NT2/D1 (cell line): ENCODE measurements around the gene DPP6.

Experiments used
- DNase-seq: peaks from one replicate; pipeline ENCODE4 v3.0.0-alpha.2; 2011; ENCODE audit warnings: low read depth, low spot score
- H3K27me3 ChIP-seq: 2 replicates; pipeline ENCODE4 v1.6.0; 2011; ENCODE audit warnings: mild to moderate bottlenecking; ENCODE audit not compliant: insufficient read length, insufficient read depth
- H3K36me3 ChIP-seq: 2 replicates; pipeline ENCODE4 v1.6.1; 2011; ENCODE audit warnings: mild to moderate bottlenecking, low read length, mixed read lengths; ENCODE audit not compliant: insufficient read depth, insufficient read length
- H3K4me1 ChIP-seq: 2 replicates; pipeline ENCODE4 v1.5.1; 2011; ENCODE audit not compliant: insufficient read depth, insufficient read length
- H3K4me3 ChIP-seq: 2 replicates; pipeline ENCODE4 v1.5.1; 2011; ENCODE audit warnings: low read depth; ENCODE audit not compliant: insufficient read length
- H3K9ac ChIP-seq: 2 replicates; pipeline ENCODE4 v1.6.0; 2011; ENCODE audit warnings: low read depth; ENCODE audit not compliant: insufficient read length
- H3K9me3 ChIP-seq: 2 replicates; pipeline ENCODE4 v1.5.1; 2011; ENCODE audit warnings: mild to moderate bottlenecking, low read length; ENCODE audit not compliant: insufficient read depth
- SUZ12 ChIP-seq: IDR thresholded peaks from 2 replicates; pipeline ENCODE4 v1.6.1; 2011; ENCODE audit not compliant: insufficient read length, insufficient read depth; ENCODE audit errors: extremely low read depth
- YY1 ChIP-seq: IDR thresholded peaks from 2 replicates; pipeline ENCODE4 v1.6.1; 2011; ENCODE audit not compliant: insufficient read length, insufficient read depth
- ZNF274 ChIP-seq: IDR thresholded peaks from 2 replicates; pipeline ENCODE4 v1.6.1; 2011; ENCODE audit warnings: mild to moderate bottlenecking, low read depth, low read length

DPP6 gene

DNA sequence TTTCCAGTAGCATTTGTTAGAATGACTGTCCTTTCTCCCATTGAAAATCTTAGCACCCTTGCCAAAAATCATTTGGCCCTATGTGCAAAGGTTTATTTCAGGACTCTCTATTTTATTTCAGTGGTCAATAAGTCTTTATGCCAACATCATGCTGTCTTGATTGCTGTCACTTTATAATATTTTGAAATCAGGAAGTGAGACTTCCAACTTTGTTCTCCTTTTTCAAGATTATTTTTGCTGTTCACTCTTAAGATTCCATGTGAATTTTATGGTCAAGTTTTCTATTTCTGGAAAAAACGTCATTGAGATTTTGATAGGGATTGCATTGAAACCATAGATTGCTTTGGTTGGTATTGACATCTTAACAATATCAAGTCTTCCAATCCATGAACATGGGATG, 885.6 kb downstream of the DPP6 start:
- Histone ChIP-seq H3K4me3 (no peak overlapping the region), H3K4me1 (no peaks in the 10 kb centered on the region), H3K9me3 (peaks cover 25% of the 10 kb centered on the region), H3K9ac (no peak overlapping the region), H3K36me3 (no peaks in the 10 kb centered on the region), H3K27me3 (no peaks in the 10 kb centered on the region)
- no peak for DNase-seq
- TF ChIP-seq SUZ12 (no peak), YY1 (no peak), ZNF274 (no peak)

DNA sequence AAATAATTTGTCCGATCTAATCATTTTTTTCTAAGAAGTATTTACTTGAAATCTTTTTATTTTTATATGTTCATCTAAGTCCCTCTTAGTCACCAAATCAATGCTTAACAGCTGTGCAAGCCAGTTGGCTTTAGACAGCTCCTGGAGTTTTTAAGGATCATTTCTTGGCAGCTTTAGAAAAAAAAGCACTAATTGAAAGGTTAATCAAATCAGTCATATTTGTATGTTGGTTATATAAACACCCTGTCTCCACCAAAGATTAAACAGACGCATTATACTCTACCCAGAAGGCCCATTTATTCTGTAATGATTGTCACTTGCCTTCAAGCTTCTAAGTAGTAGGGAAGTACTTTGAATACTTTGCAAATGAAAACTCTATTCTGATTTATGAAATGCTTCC, 890.5 kb downstream of the DPP6 start:
- H3K9ac ChIP-seq = no peak overlapping the region
- H3K36me3 ChIP-seq = peaks cover 38% of the 10 kb centered on the region
- no peaks in the 10 kb centered on the region for H3K4me1 ChIP-seq
- no peaks in the 10 kb centered on the region for H3K27me3 ChIP-seq
- TF ChIP-seq YY1 (no peak), ZNF274 (no peak), SUZ12 (no peak)
- H3K4me3 ChIP-seq = no peak overlapping the region
- no peaks in the 10 kb centered on the region for H3K9me3 ChIP-seq
- DNase-seq = no peak
